Keratinocyte (primary cell): ENCODE data around the gene CGGBP1.

Source experiments
- CTCF ChIP-seq, 3 experiments: IDR thresholded peaks in 1 of 3; conservative IDR thresholded peaks in 1 of 3; optimal IDR thresholded peaks in 1 of 3; 2 replicates in 2 of 3; 3 replicates in 1 of 3; pipeline versions ENCODE3 to v1.5.1; 2011; ENCODE audit warnings: low read length in 3 of 3, mild to moderate bottlenecking in 3 of 3, moderate library complexity in 2 of 3, control low read depth in 1 of 3, inconsistent platforms in 1 of 3; ENCODE audit not compliant: insufficient read depth in 2 of 3; ENCODE audit errors: extremely low read depth in 1 of 3
- EZH2 ChIP-seq: IDR thresholded peaks from one replicate; pipeline ENCODE4 v1.6.1; 2012; ENCODE audit warnings: inconsistent platforms, mild to moderate bottlenecking, low read length, moderate library complexity

DNA sequence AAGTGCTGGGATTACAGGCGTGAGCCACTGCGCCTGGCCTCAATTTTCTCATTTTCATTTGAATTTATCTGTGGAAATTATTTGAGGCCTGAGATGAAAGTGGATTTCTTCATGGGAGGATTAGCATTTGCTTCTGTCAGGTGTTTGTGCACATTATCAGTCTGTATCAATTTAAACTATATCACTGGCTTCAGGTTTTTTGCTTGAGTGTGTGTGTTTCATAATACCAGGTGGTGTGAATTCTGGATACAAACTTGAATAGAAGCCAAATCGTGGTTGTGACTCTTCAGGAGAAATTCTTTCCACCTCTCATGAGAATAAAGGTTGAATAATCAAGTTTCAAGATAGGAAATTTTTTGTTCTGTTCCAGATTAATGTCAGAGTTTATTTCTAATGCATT is 56.4 kb downstream of the CGGBP1 start:
- TF ChIP-seq CTCF (optimal IDR thresholded peaks at IDR 0.05 in 1 of 3, IDR thresholded peaks at IDR 0.05 in 1 of 3, conservative IDR thresholded peaks at IDR 0.05 in 1 of 3; ENCODE audit: extremely low read depth in 1 of 3, insufficient read depth in 2 of 3, low read length in 3 of 3) = no peak
- no peak for TF ChIP-seq EZH2
